Progenitor cell of endocrine pancreas (in vitro differentiated cells): ENCODE data around the gene ZSWIM2. TPM values are rescaled to one million over a fixed set of nuclear protein-coding genes. Genes with fewer than 3 reads are reported as not detected.

ENCODE experiments used
- DNase-seq: peaks from one replicate; pipeline ENCODE4 v3.0.0; 2021; ENCODE audit warnings: low spot score; ENCODE audit not compliant: unreplicated experiment
- H3K27ac Mint-ChIP-seq: 2 replicates; pipeline ENCODE4 v1.8.0; 2021; ENCODE audit warnings: mild to moderate bottlenecking, moderate library complexity, mixed read lengths
- H3K27me3 Mint-ChIP-seq: 2 replicates; pipeline ENCODE4 v1.8.0; 2021; ENCODE audit warnings: mixed read lengths
- H3K36me3 Mint-ChIP-seq: 2 replicates; pipeline ENCODE4 v1.8.0; 2022; ENCODE audit warnings: mixed read lengths; ENCODE audit not compliant: insufficient read depth
- H3K4me1 Mint-ChIP-seq: 2 replicates; pipeline ENCODE4 v1.8.0; 2021; ENCODE audit warnings: low read depth, mixed read lengths
- H3K4me3 Mint-ChIP-seq: 2 replicates; pipeline ENCODE4 v1.8.0; 2021; ENCODE audit warnings: low read depth, mild to moderate bottlenecking, moderate library complexity, mixed read lengths
- H3K9me3 Mint-ChIP-seq: 2 replicates; pipeline ENCODE4 v1.8.0; 2021; ENCODE audit warnings: low read depth, mixed read lengths
- CTCF ChIP-seq: fragments of 200-600 bp; sonication (generic); IDR thresholded peaks from one replicate; pipeline ENCODE4 v1.5.0; 2021; ENCODE audit warnings: antibody characterized with exemption, mild to moderate bottlenecking; ENCODE audit not compliant: unreplicated experiment
- total RNA-seq: library from RNA; stranded (reverse); gene quantifications from 2 replicates; pipeline ENCODE4 v1.2.1, GENCODE V29; 2021

ZSWIM2 gene
- total RNA-seq, 1 donor from 2014 or later = not detected

GRCh38 chr2:186881660-186882059, 32.7 kb upstream of the ZSWIM2 start:
- Mint-ChIP-seq H3K9me3 (peaks cover 14% of the 10 kb centered on the region), H3K4me1 (no peaks in the 10 kb centered on the region), H3K4me3 (no peak overlapping the region), H3K27me3 (no peaks in the 10 kb centered on the region), H3K36me3 (no peaks in the 10 kb centered on the region), H3K27ac (no peak overlapping the region)
- no peak for DNase-seq
- no peak for TF ChIP-seq CTCF

GRCh38 chr2:186879312-186879711, 30.3 kb upstream of the ZSWIM2 start:
- Mint-ChIP-seq H3K36me3 (no peaks in the 10 kb centered on the region), H3K4me1 (no peaks in the 10 kb centered on the region), H3K4me3 (no peak overlapping the region), H3K9me3 (peaks cover 17% of the 10 kb centered on the region), H3K27ac (no peak overlapping the region), H3K27me3 (no peaks in the 10 kb centered on the region)
- TF ChIP-seq CTCF = no peak
- no peak for DNase-seq

- H3K36me3 Mint-ChIP-seq = no peaks in the 10 kb centered on the region
- TF ChIP-seq CTCF = no peak
Observed at GRCh38 chr2:186874713-186875112, 25.7 kb upstream of the ZSWIM2 start.

GRCh38 chr2:186871881-186872280, 22.9 kb upstream of the ZSWIM2 start:
- Mint-ChIP-seq H3K27ac (no peak overlapping the region), H3K9me3 (peaks cover 3% of the 10 kb centered on the region), H3K27me3 (no peaks in the 10 kb centered on the region), H3K4me1 (no peaks in the 10 kb centered on the region), H3K4me3 (no peak overlapping the region), H3K36me3 (no peaks in the 10 kb centered on the region)
- no peak for DNase-seq
- no peak for TF ChIP-seq CTCF

More at GRCh38 chr2:186874713-186875112, 25.7 kb upstream of the ZSWIM2 start:
- H3K9me3 Mint-ChIP-seq = peaks cover 8% of the 10 kb centered on the region
- no peak overlapping the region for H3K27ac Mint-ChIP-seq
- no peak overlapping the region for H3K4me3 Mint-ChIP-seq
- no peak for DNase-seq
- no peaks in the 10 kb centered on the region for H3K4me1 Mint-ChIP-seq
- no peaks in the 10 kb centered on the region for H3K27me3 Mint-ChIP-seq

GRCh38 chr2:186868344-186868743, 19.4 kb upstream of the ZSWIM2 start:
- no peak overlapping the region for H3K27ac Mint-ChIP-seq
- no peak overlapping the region for H3K4me3 Mint-ChIP-seq
- TF ChIP-seq CTCF = no peak
- no peaks in the 10 kb centered on the region for H3K27me3 Mint-ChIP-seq
- DNase-seq = no peak
- H3K4me1 Mint-ChIP-seq = no peaks in the 10 kb centered on the region
- no peaks in the 10 kb centered on the region for H3K9me3 Mint-ChIP-seq
- H3K36me3 Mint-ChIP-seq = no peaks in the 10 kb centered on the region
